NCI-H526 treated with DMSO at 0.1 percent for 48 hours (cell line): ENCODE measurements around the gene PTPN11.
"Not testable (repeated sequence)": the region's sequence is repeated elsewhere in the genome, so short reads cannot be mapped to it uniquely, and the experiment has no call there.

Experiments used
- DNase-seq: peaks from one replicate; lab custom pipeline; 2025; lab: John Stamatoyannopoulos, UW

Gene PTPN11

DNA sequence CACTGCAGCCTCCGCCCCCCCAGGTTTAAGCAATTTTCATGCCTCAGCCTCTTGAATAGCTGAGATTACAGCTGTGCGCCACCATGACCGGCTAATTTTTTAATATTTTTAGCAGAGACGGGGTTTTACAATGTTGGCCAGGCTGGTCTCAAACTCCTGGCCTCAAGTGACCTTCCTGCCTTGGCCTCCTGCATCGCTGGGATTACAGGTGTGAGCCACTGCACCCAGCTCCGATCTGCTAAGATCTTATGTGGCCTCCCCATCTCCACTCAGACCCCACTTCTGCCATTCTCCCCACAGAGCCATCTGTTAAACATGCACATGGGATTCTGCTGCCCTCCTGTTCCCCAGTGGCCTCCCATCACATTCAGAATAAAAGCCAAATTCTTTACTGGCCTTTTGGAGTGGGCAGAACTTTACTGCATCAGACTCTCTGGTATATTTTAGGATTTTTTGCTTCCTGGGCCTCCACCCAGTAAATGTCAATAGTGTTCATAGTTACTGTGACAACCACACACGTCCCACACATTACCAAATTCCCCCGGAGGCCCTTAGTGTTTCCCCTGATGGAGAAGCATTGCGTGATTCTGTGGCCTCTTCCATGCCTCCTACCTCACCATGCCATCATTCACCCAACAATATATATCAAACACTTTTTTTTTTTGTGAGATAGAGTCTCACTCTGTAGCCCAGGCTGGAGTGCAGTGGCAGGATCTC is 96.3 kb downstream of the PTPN11 start:
- no peak for DNase-seq

DNA sequence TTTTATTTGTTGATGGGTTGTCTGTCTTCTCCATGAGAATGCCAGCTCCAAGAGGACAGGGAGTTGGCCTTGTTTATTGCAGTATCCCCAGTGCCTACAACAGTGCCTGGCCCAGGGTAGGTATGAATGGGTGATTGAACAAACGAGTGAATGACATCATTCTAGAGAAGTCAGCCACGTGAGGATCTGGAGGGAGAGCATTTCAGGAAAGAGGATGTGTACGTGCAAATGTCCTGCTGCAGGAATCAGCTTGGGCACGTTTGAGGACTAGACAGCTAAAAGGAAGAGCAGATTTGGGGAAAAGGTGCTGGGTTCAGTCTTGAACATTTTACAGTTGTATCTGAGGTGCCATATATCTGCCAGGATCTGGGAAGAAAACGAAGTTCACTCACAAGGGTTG is 97.1 kb downstream of the PTPN11 start:
- DNase-seq, result no peak

GRCh38 chr12:112517730-112518364 is 99.1 kb downstream of the PTPN11 start:
- DNase-seq, result no peak

DNA sequence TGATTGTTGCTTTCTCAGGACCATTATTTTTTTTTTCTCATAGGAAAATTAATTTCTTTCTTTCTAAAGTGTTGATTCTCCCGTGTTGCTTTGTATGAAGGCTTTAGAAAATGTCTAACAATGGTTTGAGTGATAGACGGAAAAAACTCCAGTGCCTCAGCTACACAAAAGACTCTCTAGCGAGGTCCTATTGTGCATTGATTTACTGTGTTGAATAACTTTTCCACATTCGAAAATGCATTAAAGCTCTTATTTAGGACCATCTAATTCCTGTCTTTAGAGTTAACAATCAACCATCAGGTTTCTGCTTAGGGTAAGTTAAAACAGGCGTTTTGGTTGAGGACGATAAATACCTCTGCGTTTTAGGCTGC is 99.6 kb downstream of the PTPN11 start:
- no peak for DNase-seq

DNA sequence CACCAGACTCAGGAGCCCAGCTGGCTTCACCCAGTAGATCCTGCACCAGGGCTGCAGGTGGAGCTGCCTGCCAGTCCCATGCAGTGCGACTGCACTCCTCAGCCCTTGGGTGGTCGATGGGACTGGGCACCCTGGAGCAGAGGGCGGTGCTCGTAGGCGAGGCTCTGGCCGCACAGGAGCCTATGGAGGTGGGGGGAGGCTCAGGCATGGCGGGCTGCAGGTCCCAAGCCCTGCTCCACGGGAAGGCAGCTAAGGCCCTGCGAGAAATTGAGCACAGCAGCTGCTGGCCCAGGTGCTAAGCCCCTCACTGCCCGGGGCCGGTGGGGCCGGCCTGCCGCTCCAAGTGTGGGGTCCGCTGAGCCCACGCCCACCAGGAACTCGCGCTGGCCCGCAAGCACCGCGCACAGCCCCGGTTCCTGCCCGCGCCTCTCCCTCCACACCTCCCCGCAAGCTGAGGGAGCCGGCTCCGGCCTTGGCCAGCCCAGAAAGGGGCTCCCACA is 101.1 kb downstream of the PTPN11 start:
- not testable (repeated sequence) for DNase-seq

DNA sequence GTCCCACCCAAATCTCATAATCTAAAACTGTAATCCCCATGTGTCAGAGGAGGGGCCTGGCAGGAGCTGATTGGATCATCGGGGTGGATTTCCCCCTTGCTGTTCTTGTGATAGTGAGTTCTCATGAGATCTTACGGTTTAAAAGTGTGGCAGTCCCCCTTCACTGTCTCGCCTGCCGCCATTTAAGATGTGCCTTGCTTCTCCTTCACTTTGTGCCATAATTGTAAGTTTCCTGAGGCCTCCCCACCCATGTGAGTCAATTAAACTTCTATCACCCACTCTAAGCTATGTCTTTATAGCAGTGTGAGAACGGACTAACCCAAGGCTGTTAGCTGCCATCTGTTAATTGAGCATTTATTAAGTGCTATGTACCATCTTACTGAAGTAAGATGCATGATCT is 105.1 kb downstream of the PTPN11 start:
- DNase-seq, result no peak

DNA sequence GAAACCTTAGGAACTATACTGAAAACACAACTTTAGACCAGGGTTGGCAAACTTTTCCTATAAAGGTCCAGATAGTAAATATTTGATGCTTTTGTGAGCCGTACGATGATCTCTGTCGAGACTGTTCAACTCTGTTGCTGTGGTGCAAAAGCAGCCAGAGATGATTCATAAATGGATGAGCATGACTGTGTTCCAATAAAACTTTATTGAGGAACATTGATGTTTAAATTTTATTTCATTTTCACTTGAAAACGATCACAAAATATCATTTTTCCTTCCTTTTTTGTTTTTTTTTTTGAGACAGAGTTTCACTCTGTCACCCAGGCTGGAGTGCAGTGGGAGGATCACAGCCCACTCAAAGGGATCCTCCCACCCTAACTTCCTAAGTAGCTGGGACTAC is 105.5 kb downstream of the PTPN11 start:
- no peak for DNase-seq

GRCh38 chr12:112524676-112525425 is 106.1 kb downstream of the PTPN11 start:
- no peak for DNase-seq

GRCh38 chr12:112525426-112525809 is 106.7 kb downstream of the PTPN11 start:
- no peak for DNase-seq

DNA sequence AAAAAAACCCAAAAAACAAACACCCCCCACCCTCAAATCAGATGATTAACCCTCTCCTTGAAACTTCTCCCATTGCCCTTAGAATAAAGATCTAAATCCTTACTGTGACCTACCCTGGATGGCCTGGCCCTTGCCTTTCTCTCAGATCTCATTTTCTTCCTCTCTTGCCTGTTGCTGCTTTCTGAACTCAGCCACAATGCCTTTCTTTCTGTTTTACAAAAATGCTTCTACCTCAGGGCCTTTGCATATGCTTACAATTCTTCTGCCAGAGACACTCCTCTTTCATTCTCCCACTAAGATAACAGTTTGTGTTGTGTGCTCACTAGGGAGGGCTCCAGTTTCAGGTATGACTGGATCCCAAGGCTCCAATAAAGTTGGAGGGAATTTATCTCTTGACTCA is 108.3 kb downstream of the PTPN11 start:
- no peak for DNase-seq

- DNase-seq, result no peak
Measured at GRCh38 chr12:112527501-112527900, 108.8 kb downstream of the PTPN11 start.

- no peak for DNase-seq
Measured at GRCh38 chr12:112528521-112528920, 109.8 kb downstream of the PTPN11 start.

DNA sequence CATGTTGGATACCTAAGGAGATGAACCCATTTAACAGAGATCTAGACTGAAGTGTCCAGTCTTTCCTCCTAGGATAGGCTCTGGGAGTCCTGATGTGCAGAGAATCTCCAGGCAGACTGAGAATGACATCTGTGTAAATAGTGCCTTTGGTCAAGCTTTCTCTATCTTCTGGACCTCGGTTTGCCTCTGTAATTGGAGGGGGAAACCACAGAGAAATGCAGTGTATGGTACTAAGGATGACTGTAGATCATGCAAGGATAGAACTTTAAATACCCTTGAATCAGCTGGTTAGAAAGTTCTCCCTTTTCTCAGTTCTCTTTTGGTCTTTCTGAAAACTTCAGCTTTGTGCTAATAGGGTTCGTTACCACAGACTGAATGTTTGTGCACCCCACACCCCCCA is 112.2 kb downstream of the PTPN11 start:
- DNase-seq, result no peak

GRCh38 chr12:112532106-112532505 is 113.4 kb downstream of the PTPN11 start:
- DNase-seq, result no peak

GRCh38 chr12:112533528-112533927 is 114.8 kb downstream of the PTPN11 start:
- DNase-seq, result no peak

GRCh38 chr12:112535017-112535416 is 116.3 kb downstream of the PTPN11 start:
- no peak for DNase-seq

- no peak for DNase-seq
Measured at GRCh38 chr12:112535637-112536366, 117.1 kb downstream of the PTPN11 start.

DNA sequence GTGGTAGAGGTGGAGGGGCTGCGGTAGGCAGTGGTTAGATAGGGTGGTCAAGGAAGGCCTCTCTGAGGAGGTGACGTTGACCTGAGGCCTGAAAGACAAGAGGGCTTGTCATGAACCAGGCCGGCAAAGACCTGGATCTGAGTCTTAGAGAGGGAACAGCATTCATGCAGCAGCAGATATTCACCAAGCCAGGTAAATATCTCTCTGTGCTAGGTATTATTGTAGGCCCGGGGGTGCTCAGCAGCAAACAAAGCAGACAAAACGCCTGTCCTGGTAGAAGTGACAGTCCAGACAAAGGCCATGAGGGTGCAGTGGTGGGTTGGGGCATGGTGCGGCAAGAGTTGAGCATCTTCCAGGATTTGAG is 117.6 kb downstream of the PTPN11 start:
- DNase-seq, result no peak

- no peak for DNase-seq
Measured at GRCh38 chr12:112537710-112538396, 119.1 kb downstream of the PTPN11 start.

GRCh38 chr12:112538740-112539139 is 120.0 kb downstream of the PTPN11 start:
- no peak for DNase-seq

DNA sequence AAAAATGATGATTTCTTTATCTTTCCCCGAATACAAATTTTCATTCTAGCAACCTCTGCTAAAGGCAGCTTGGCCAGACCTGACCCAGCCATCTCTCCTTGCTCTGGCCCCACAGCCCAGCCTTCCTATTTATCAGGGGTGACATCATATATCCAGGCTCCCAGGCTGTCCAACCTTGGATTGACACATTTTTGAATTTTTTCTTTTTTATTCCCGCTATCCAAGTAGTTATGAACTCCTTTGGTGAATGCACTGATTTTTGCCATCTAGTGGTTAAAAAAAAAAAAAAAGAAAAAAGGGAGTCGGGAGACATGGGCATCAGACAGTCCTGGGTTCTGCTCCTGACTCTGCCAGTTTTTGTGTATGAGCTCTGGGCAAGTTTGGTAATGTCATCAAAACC is 120.5 kb downstream of the PTPN11 start:
- no peak for DNase-seq

DNA sequence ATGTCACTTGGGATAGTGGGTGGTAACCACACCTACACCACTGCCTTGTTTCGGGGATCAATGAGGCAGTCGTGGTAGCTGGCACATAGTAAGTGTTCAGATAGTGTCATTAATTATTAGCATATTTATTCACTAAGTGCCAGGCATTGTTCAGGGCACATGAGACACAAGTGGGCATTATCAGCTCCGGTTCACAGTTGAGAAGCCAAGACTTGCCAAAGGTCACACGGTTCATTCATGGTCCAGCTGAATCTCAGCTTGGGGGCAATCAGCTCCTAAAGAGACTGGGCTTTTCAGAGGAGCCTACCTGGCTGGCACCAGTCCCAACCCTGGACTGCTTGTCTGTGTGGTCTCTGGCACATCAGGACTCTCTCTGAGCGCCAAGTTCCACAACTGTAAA is 121.3 kb downstream of the PTPN11 start:
- no peak for DNase-seq
